ENCODE measurements around the gene SMTNL2.

The SMTNL2 gene

GRCh38 chr17:4562015-4562969 lies 22.0 kb upstream of the SMTNL2 start:
- no peak for DNase-seq (ENCODE audit: low spot score)
- ChIA-PET POLR2A (ENCODE audit: low non-redundant PET) (no interaction called here), CTCF (interaction anchor here (0.7 to 1.0 kb wide), 2 partner anchors 193 to 313 kb away, joined by 3 to 4 read pairs; no protein-coding TSS in a partner anchor)
- TF ChIP-seq CTCF (conservative IDR thresholded peaks at IDR 0.05; ENCODE audit: low read depth) = no peak
- peak overlapping the region; percentile 46 for H3K27ac ChIP-seq

GRCh38 chr17:4565209-4566141 lies 18.9 kb upstream of the SMTNL2 start:
- ChIA-PET CTCF (interaction anchor here (0.6 to 1.7 kb wide), 13 partner anchors 9 to 173 kb away, joined by 3 to 7 read pairs (median 4); no protein-coding TSS in a partner anchor), POLR2A (ENCODE audit: low non-redundant PET) (no interaction called here)
- H3K27ac ChIP-seq = 0 out of 2 replicates have a peak overlapping the region, but pooled peaks have one; percentile 12
- DNase-seq (ENCODE audit: low spot score) = peak; percentile 71
- peak; percentile 91 for TF ChIP-seq CTCF (conservative IDR thresholded peaks at IDR 0.05; ENCODE audit: low read depth)

GRCh38 chr17:4566785-4567184 lies 17.5 kb upstream of the SMTNL2 start:
- peak; percentile 75 for DNase-seq (ENCODE audit: low spot score)
- CTCF ChIA-PET = interaction anchor here (0.5 to 1.9 kb wide), 28 partner anchors 11 to 205 kb away, joined by 3 to 14 read pairs (median 5); partner anchors contain the start of genes MYBBP1A and TM4SF5
- H3K27ac ChIP-seq = no peak overlapping the region
- TF ChIP-seq CTCF (conservative IDR thresholded peaks at IDR 0.05; ENCODE audit: low read depth) = peak; percentile 75
- POLR2A ChIA-PET (ENCODE audit: low non-redundant PET) = no interaction called here

DNA sequence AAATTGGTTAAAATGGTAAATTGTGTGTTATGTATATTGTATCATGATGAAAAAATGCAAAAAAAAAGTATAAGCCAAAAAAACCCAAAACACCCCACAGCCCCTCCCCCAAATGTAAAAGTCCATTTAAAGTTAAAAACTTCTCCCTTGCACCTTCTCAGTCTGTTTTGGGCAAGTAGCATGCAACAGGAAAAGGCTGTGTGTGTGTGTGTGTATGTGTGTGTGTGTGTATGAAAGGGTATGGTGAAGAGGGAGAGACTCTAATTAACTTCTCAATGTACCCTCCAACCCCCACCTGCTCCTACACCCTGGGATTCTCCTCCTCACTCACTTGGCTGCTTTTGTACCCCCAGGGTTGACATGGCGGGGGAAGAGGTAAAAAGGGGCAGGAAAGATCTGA lies 14.7 kb upstream of the SMTNL2 start:
- CTCF ChIA-PET = interaction anchor here (0.6 to 1.6 kb wide), 2 partner anchors 55 to 263 kb away, joined by 4 to 10 read pairs; no protein-coding TSS in a partner anchor
- TF ChIP-seq CTCF (conservative IDR thresholded peaks at IDR 0.05; ENCODE audit: low read depth) = no peak
- POLR2A ChIA-PET (ENCODE audit: low non-redundant PET) = no interaction called here
- H3K27ac ChIP-seq = no peak overlapping the region
- no peak for DNase-seq (ENCODE audit: low spot score)

- no peak for DNase-seq (ENCODE audit: low spot score)
- ChIA-PET POLR2A (ENCODE audit: low non-redundant PET) (no interaction called here), CTCF (no interaction called here)
- TF ChIP-seq CTCF (conservative IDR thresholded peaks at IDR 0.05; ENCODE audit: low read depth) = no peak
- no peak overlapping the region for H3K27ac ChIP-seq
Observed at GRCh38 chr17:4572131-4572530, 12.2 kb upstream of the SMTNL2 start.

- CTCF ChIA-PET = no interaction called here
- POLR2A ChIA-PET (ENCODE audit: low non-redundant PET) = no interaction called here
- H3K27ac ChIP-seq = no peak overlapping the region
Observed at GRCh38 chr17:4573115-4573514, 11.2 kb upstream of the SMTNL2 start.

More at GRCh38 chr17:4573115-4573514, 11.2 kb upstream of the SMTNL2 start:
- no peak for DNase-seq (ENCODE audit: low spot score)
- no peak for TF ChIP-seq CTCF (conservative IDR thresholded peaks at IDR 0.05; ENCODE audit: low read depth)

Measured in RWPE1 (cell line).